Activated CD4-positive, alpha-beta memory T cell treated with anti-CD3 and anti-CD28 coated beads, Interleukin-2, amount 10 ng/mL, durations not matched to agents 7 days and 5 days (primary cell): ENCODE data around the gene SLAIN2. TPM values are rescaled to one million over a fixed set of nuclear protein-coding genes. Genes with fewer than 3 reads are reported as not detected.

Source experiments
- CTCF ChIA-PET: fragments of 350-600 bp; sonication (Branson Sonifier 250); formaldehyde crosslinking; loops from one replicate; lab custom pipeline; 2021; ENCODE audit warnings: antibody characterized with exemption, inconsistent platforms; lab: Charles Lee
- POLR2A ChIA-PET: fragments of 350-600 bp; sonication (Branson Sonifier 250); formaldehyde crosslinking; loops from one replicate; lab custom pipeline; 2021; ENCODE audit warnings: antibody characterized with exemption; lab: Charles Lee
- DNase-seq: peaks from one replicate; pipeline ENCODE4 v3.0.0-alpha.2; 2020
- H3K27ac Mint-ChIP-seq: one replicate; pipeline ENCODE4 v1.8.0; 2021; ENCODE audit warnings: mild to moderate bottlenecking, mixed read lengths
- H3K27me3 Mint-ChIP-seq: one replicate; pipeline ENCODE4 v1.8.0; 2021; ENCODE audit warnings: mixed read lengths
- H3K36me3 Mint-ChIP-seq: one replicate; pipeline ENCODE4 v1.8.0; 2021; ENCODE audit warnings: low read depth, mixed read lengths
- H3K4me1 Mint-ChIP-seq: one replicate; pipeline ENCODE4 v1.8.0; 2021; ENCODE audit warnings: mixed read lengths
- H3K4me3 Mint-ChIP-seq: one replicate; pipeline ENCODE4 v1.8.0; 2021; ENCODE audit warnings: mild to moderate bottlenecking, mixed read lengths
- H3K9me3 Mint-ChIP-seq: one replicate; pipeline ENCODE4 v1.8.0; 2021; ENCODE audit warnings: mixed read lengths
- total RNA-seq, 2 experiments: library from RNA; stranded (reverse); gene quantifications; one replicate each; pipeline ENCODE4 v1.2.3, GENCODE V29; 2021

SLAIN2 gene
- total RNA-seq, 2 experiments from 2014 or later, result 62.4 to 66.2 TPM

GRCh38 chr4:48470137-48470536, 128.8 kb downstream of the SLAIN2 start:
- Mint-ChIP-seq H3K9me3 (no peaks in the 10 kb centered on the region), H3K27ac (no peak overlapping the region), H3K27me3 (peaks cover 8% of the 10 kb centered on the region), H3K36me3 (no peaks in the 10 kb centered on the region), H3K4me3 (no peak overlapping the region), H3K4me1 (no peaks in the 10 kb centered on the region)
- POLR2A ChIA-PET, result no interaction called here
- DNase-seq, result no peak
- CTCF ChIA-PET, result no interaction called here

GRCh38 chr4:48470570-48470969, 129.2 kb downstream of the SLAIN2 start:
- H3K27ac Mint-ChIP-seq, result no peak overlapping the region
- peaks cover 10% of the 10 kb centered on the region for H3K27me3 Mint-ChIP-seq
- no peaks in the 10 kb centered on the region for H3K9me3 Mint-ChIP-seq
- H3K4me1 Mint-ChIP-seq, result no peaks in the 10 kb centered on the region
- no peak for DNase-seq
- ChIA-PET CTCF (no interaction called here), POLR2A (no interaction called here)
- H3K36me3 Mint-ChIP-seq, result no peaks in the 10 kb centered on the region
- H3K4me3 Mint-ChIP-seq, result no peak overlapping the region

GRCh38 chr4:48472794-48473193, 131.5 kb downstream of the SLAIN2 start:
- no peak overlapping the region for H3K27ac Mint-ChIP-seq
- H3K9me3 Mint-ChIP-seq, result no peaks in the 10 kb centered on the region
- CTCF ChIA-PET, result no interaction called here
- POLR2A ChIA-PET, result no interaction called here
- no peak for DNase-seq
- peaks cover 15% of the 10 kb centered on the region for H3K27me3 Mint-ChIP-seq
- no peaks in the 10 kb centered on the region for H3K4me1 Mint-ChIP-seq
- H3K4me3 Mint-ChIP-seq, result no peak overlapping the region
- no peaks in the 10 kb centered on the region for H3K36me3 Mint-ChIP-seq

- Mint-ChIP-seq H3K9me3 (no peaks in the 10 kb centered on the region), H3K27me3 (peaks cover 17% of the 10 kb centered on the region), H3K4me1 (no peaks in the 10 kb centered on the region), H3K36me3 (no peaks in the 10 kb centered on the region), H3K4me3 (no peak overlapping the region), H3K27ac (no peak overlapping the region)
- no peak for DNase-seq
- ChIA-PET POLR2A (no interaction called here), CTCF (interaction anchor here (1.3 kb wide), 1 partner anchor 469 kb away, joined by 3 read pairs; no protein-coding TSS in a partner anchor)
Observed at GRCh38 chr4:48475770-48476169, 134.4 kb downstream of the SLAIN2 start.

Other genes with a start within 250 kb of the SLAIN2 start
- 10 to 100 TPM; 15.2 to 18.5 TPM for gene TXK, start 207.3 kb upstream of the SLAIN2 start, total RNA-seq
- gene TEC, start 71.7 kb upstream of the SLAIN2 start, total RNA-seq, result under 1 TPM; 0.60 to 0.80 TPM
- gene SLC10A4, start 141.8 kb downstream of the SLAIN2 start, total RNA-seq, result not detected
- not detected for gene ZAR1, start 148.7 kb downstream of the SLAIN2 start, total RNA-seq